HG02981 (cell line): ENCODE data around the gene TWNK.
A peak's percentile ranks its signal among the peaks of the same experiment; 100 is the strongest.

Experiments used
- ATAC-seq: cut with Tn5 transposase; IDR thresholded peaks from one replicate; pipeline ENCODE4 v1.9.1; 2021; ENCODE audit warnings: mild to moderate bottlenecking, moderate library complexity; ENCODE audit not compliant: unreplicated experiment

The TWNK gene

DNA sequence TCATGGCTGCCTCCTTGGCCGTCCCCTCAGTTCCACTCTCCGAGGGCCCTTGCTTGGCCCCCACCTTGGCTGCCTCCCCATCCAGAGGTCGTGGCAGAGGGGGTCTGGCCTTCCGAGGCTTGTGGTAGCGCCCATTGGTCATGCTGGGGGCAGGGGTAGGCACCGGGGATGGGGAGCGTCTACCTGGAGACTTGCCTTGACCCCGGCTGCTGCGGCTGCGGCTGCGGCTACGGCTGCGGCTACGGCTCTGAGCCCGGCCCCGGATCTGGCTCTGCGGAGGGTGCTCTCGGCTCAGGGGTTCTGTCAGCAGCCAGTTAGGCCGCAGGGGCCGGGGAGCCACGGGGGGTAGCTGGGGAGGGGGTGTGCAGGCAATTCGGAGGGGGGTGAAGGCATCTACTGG is 23.0 kb downstream of the TWNK start:
- no peak for ATAC-seq

- no peak for ATAC-seq
Measured at GRCh38 chr10:101011517-101012423, 24.4 kb downstream of the TWNK start.

GRCh38 chr10:101012525-101013364 is 25.4 kb downstream of the TWNK start:
- ATAC-seq = peak; percentile 77

GRCh38 chr10:101013365-101013825 is 26.1 kb downstream of the TWNK start:
- ATAC-seq = no peak

- ATAC-seq = no peak
Measured at GRCh38 chr10:101014230-101014884, 27.0 kb downstream of the TWNK start.

GRCh38 chr10:101014966-101015581 is 27.7 kb downstream of the TWNK start:
- no peak for ATAC-seq

DNA sequence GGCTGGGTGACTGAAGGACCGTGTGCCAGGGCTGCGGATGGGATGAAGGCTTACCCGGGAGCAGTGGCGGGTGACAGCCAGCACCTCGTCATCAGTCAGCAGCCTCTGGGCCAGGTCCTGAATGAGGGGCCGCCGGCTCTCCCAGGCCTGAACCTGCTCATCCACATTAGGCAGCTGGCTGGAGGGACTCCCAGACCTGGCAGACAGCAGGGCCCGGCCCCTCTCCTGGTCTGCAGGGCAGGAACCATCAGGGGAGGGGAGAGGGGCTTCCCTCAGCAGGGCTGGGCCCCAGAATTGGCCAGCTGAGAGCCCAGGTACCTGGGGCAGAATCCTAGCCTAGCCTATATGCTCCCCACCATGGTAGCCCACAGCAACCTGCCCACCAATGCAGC is 28.2 kb downstream of the TWNK start:
- no peak for ATAC-seq

DNA sequence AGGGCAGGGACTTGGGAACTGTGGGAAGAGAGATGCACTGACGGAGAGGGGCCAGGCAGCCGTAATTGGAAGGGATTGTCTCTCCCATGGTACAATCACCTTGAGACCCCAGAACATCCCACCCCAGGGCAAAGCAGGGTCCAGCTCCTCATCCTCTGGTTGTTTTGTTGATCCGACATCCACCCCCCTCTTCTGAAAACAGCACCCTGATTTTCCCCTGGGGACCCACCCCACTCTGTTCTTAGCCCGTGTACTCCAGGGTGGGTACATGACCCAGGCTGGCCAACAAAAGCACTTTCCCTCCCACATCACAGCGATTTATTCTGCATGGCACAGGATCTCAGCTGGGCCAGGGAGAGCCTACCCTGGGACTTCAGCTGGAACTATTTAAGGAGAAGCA is 29.5 kb downstream of the TWNK start:
- no peak for ATAC-seq

- no peak for ATAC-seq
Measured at GRCh38 chr10:101018118-101018599, 30.8 kb downstream of the TWNK start.

DNA sequence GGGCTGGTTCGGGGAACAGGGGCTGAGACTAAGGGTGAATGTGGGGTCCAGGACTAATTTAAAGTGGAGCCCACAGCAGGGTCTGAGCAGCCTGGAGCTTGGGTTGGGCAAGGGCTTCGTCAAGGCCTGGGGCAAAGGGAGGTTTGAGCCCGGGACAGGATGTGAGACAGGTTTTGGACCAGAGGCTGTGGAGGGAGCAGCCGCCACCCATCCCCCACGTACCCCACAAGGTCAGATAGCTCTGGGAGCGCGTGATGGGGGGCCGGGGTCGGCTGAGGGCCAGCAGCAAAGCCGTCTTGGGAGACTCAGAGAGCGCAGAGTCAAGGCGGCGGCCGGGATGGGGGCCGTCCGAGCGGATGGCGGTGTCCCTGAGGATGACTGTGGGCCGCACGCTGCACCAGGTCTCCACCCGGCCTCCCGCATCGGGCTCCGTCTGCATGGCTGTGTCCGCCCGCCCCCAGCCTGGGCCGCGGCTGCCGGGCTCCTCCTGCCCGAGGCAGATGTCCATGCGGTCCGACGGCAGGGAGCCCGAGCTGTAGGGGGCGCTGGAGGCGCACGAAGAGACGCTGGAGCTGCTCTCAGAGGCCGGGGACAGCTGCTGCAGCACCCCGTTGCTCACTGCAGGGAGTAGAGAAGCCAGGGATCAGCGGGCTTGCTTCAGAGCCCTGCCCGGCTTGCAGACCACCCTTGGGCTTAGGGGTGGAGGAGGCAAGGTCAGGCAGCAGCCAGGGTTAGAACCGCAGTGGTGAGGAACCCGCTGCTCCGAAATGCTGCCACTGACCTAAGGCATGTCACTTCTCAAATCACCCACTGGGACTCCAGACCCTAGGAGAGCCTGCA is 31.5 kb downstream of the TWNK start:
- ATAC-seq = no peak

DNA sequence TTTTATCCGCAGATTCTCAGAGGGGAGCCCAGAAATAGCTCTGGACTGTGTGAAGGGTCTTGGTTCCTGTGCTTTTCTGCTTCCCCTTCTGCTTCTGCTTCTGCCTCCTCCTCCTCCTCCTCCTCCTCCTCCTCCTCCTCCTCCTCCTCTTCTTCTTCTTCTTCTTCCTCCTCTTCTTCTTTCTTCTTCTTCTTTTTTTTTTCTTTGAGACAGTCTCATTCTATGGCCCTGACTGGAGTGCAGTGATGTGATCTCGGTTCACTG is 32.0 kb downstream of the TWNK start:
- ATAC-seq = no peak

DNA sequence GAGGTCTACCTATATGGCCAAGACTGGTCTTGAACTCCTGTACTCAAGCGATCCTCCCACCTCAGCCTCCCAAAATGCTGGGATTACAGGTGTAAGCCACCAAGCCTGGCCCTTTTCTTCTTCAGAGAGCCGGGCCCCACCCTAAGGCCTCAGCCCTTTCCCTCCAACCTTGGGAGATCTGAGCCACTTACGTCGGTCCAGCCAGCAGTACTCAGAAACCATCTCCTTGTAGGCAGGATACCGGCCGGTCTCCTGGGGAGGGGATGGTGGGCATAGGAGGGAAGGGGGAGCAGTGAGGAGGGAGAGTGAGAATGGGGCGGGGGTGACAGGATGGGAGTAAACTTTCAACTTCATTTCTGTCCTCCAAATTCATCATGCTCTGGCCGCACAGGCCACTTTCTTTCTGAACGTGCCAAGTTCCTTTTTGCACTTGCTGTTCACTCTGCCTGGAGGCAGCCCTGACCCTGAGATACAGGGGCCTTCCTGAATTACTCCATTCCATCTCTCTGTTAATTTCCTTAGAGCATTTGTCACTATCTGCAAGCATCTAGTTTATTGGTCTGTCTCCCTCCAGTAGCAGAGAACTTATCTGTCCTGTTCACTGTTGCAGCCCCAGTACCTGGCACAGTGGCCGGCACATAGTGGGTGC is 33.2 kb downstream of the TWNK start:
- ATAC-seq = no peak

- ATAC-seq = no peak
Measured at GRCh38 chr10:101021239-101021638, 33.9 kb downstream of the TWNK start.

DNA sequence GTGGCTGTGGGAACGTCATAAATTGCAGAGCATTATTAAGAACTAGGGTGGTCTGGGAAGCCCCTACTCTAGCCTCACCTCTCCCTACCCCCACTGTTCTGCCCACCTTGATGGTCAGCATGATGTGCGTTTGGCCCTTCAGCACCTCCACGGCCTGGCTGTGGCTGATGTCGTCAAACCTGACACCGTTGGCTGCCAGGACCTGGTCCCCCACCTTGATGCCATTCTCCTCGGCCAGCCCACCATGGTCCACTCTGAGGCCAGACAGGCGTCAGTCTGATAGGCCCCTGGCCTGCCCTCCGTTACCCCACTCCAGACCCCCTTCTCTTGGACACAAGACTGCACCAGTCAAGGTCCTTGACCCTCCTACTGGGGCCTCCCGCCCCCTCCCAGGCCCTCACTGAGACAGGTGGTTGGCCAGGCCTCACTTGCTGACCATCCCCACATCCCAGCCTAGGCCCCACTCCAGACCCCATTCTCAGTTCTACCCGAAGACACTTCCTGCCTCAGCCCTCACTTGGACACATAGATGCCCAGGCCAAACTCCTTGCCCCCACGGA is 34.4 kb downstream of the TWNK start:
- no peak for ATAC-seq

DNA sequence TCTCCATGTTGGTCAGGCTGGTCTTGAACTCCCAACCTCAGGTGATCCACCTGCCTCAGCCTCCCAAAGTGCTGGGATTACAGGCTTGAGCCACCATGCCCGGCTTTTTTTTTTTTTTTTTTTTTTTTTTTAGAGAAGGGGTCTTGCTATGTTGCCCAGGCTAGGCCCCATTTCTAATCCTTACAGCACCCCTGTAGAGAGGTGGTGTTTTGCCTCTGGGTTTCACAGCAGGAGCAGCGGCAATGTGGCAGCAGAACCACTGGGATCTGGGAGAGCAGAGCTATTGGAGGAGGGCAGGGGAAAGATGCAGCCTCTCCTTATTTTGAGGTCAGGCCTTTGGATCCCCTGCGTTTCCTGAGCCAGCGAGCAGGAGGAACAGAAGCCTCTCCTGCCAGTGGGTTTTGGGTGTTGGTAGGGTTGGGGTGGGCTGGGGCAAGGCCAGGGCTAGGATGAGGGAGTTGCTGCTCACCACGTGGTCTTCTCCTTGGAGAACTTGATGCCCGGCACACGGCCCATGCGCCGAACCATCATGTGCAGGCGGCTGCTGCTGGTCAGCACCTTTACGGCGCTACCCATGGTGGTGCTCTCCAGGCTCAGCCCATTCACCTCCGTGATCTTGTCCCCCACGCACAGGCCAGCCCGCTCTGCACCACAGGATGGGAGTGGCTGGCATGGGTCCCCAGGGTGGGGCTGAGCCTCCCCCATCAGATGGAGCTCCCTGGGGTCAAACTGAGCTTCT is 35.8 kb downstream of the TWNK start:
- ATAC-seq = no peak

GRCh38 chr10:101027106-101027720 is 39.9 kb downstream of the TWNK start:
- ATAC-seq = no peak

DNA sequence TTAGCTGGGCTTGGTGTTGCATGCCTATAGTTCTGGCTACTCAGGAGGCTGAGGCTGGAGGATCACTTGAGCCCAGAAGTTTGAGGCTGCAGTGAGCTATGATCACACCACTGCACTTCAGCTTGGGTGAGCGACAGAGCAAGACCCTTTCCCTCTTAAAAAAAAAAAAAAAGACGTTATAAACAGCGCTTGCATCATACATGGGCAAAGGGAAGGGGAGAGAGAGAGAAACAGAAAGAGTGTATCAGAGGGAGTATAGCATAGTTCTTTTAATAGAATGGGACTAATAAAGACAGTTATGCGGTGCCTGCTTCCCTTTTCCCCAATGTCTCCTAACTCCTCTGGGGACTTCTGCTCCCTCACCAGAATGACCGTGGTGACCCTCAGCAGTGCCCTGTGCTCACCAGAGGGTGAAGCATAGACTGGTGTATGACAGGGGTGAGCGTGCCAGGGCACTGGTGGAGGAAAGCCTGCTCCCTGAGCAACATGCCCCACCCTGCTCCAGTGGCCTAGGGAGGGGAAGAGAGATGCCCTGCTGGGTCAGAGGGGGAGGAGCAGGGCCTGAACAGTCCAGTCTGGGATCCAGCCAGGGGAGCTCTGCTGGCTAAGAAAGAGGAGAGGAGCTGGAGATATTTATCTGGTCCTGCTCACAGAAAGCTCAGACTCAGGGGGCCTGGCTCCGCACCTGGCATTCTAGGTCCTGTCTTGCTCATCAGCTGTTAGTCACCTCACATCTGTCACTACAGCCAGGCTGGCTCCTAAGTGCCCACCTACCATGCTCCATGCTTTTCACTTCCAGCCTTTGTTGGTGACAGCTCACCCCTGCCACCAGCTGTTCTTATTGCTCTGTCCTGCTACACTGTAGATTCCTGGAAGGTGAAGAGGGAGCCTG is 41.3 kb downstream of the TWNK start:
- no peak for ATAC-seq
